ENCODE data around the gene COX15. TPM values are rescaled to one million over a fixed set of nuclear protein-coding genes. Genes with fewer than 3 reads are reported as not detected.

COX15 gene
- total RNA-seq, 1 experiment from 2014 or later, result 31.4 TPM

DNA sequence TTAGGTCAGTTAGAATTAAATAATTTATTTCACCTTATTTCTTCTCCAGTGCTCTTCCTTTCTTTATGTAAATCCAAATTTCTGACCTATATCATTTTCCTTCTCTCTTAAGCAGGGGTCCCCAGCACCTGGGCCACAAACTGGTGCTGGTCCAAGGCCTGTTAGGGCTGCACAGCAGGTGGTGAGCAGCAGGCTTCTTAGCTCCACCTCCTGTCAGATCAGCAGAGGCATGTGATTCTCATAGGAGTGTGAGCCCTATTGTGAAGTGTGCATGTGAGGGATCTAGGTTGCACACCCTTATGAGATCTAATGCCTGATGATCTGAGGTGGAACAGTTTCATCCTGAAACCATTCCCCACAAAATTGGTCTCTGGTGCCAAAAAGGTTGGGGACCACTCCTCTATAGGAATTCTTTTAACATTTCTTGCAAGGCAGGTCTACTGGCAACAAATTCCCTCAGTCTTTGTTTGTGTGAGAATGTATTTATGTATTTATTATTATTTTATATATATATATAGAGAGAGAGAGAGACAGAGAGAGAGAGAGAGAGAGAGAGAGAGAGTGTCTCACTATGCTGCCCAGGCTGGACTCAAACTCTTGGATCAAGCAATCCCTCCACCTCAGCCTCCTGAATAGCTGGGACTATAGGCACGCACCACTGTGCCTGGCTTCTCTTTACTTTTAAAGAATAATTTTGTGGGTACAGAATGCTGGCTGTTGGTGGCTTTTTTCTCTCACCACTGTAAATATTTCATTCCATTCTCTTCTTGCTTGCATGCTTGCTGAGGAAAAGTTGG, 46.2 kb upstream of the COX15 start:
- no peak for DNase-seq
- intact Hi-C loops (cut with micrococcal nuclease; ENCODE audit: unreplicated experiment), result no loop called here
- no peaks in the 10 kb centered on the region for H3K9me3 ChIP-seq (ENCODE audit: insufficient read depth, low read depth)
- no peaks in the 10 kb centered on the region for H3K27me3 ChIP-seq (ENCODE audit: insufficient read depth, low read depth)
- peak overlapping the region; percentile 53; the same call in 1 of the 2 replicates for H3K4me3 ChIP-seq
- H3K79me2 ChIP-seq (ENCODE audit: low read depth), result peaks cover 16% of the 10 kb centered on the region
- BruUV-seq (replicated peaks), result no TSS peak
- TF ChIP-seq, protein P1, sequence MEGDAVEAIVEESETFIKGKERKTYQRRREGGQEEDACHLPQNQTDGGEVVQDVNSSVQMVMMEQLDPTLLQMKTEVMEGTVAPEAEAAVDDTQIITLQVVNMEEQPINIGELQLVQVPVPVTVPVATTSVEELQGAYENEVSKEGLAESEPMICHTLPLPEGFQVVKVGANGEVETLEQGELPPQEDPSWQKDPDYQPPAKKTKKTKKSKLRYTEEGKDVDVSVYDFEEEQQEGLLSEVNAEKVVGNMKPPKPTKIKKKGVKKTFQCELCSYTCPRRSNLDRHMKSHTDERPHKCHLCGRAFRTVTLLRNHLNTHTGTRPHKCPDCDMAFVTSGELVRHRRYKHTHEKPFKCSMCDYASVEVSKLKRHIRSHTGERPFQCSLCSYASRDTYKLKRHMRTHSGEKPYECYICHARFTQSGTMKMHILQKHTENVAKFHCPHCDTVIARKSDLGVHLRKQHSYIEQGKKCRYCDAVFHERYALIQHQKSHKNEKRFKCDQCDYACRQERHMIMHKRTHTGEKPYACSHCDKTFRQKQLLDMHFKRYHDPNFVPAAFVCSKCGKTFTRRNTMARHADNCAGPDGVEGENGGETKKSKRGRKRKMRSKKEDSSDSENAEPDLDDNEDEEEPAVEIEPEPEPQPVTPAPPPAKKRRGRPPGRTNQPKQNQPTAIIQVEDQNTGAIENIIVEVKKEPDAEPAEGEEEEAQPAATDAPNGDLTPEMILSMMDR (conservative IDR thresholded peaks at IDR 0.05), result no peak
- TF ChIP-seq EZH2 (IDR thresholded peaks at IDR 0.05; ENCODE audit: low read depth), result no peak
- no peaks in the 10 kb centered on the region for H3K9me2 ChIP-seq (ENCODE audit: insufficient read depth)
- peaks cover 68% of the 10 kb centered on the region for H3K4me1 ChIP-seq (replicated peaks; ENCODE audit: insufficient read depth)
- no peaks in the 10 kb centered on the region for H4K20me1 ChIP-seq (ENCODE audit: insufficient read depth)
- peak overlapping the region; percentile 100 for H3K27ac ChIP-seq
- no peaks in the 10 kb centered on the region for H3K36me3 ChIP-seq (ENCODE audit: low read depth)
- POLR2A ChIA-PET (ENCODE audit: unreplicated experiment), result no interaction called here
- H3F3A ChIP-seq (ENCODE audit: insufficient read depth, low read depth), result peaks cover 51% of the 10 kb centered on the region
- peak overlapping the region; percentile 98 for H3K4me2 ChIP-seq
- H2AFZ ChIP-seq, result no peak overlapping the region
- CTCF ChIA-PET, result no interaction called here

DNA sequence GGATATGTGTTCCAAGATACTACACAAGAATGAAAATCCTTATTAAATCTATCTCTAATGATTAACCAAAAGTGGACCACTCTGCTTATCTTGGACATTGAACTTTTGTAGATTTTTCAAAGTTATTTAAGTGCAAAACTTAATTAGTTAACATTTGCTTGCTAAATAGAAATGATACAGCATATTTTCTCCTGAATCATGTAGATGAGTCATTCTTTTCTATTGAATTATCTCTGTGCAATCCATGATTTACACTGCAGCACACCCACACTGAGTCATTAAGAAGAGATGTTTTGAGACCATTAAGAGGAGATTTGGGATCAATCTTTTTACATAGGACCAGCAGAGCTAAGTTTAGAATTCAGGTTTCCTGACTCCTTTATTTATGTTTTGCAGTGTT, 43.9 kb upstream of the COX15 start:
- Histone ChIP-seq H3K27ac (peak overlapping the region; percentile 100), H3K79me2 (ENCODE audit: low read depth) (no peaks in the 10 kb centered on the region), H2AFZ (no peak overlapping the region), H3K4me3 (peak overlapping the region; percentile 15; the same call in 1 of the 2 replicates), H3K4me2 (peak overlapping the region; percentile 70), H3K27me3 (ENCODE audit: insufficient read depth, low read depth) (no peaks in the 10 kb centered on the region), H3K9me2 (ENCODE audit: insufficient read depth) (no peaks in the 10 kb centered on the region), H4K20me1 (ENCODE audit: insufficient read depth) (no peaks in the 10 kb centered on the region), H3K36me3 (ENCODE audit: low read depth) (no peaks in the 10 kb centered on the region), H3F3A (ENCODE audit: insufficient read depth, low read depth) (peaks cover 37% of the 10 kb centered on the region), H3K4me1 (replicated peaks; ENCODE audit: insufficient read depth) (peaks cover 52% of the 10 kb centered on the region), H3K9me3 (ENCODE audit: insufficient read depth, low read depth) (no peaks in the 10 kb centered on the region)
- CTCF ChIA-PET, result no interaction called here
- POLR2A ChIA-PET (ENCODE audit: unreplicated experiment), result no interaction called here
- intact Hi-C loops (cut with micrococcal nuclease; ENCODE audit: unreplicated experiment), result no loop called here
- BruUV-seq (replicated peaks), result no TSS peak
- DNase-seq, result peak in 1 of 2 experiments; percentile 84
- TF ChIP-seq EZH2 (IDR thresholded peaks at IDR 0.05; ENCODE audit: low read depth), result no peak
- TF ChIP-seq, protein P1 (conservative IDR thresholded peaks at IDR 0.05), result no peak

DNA sequence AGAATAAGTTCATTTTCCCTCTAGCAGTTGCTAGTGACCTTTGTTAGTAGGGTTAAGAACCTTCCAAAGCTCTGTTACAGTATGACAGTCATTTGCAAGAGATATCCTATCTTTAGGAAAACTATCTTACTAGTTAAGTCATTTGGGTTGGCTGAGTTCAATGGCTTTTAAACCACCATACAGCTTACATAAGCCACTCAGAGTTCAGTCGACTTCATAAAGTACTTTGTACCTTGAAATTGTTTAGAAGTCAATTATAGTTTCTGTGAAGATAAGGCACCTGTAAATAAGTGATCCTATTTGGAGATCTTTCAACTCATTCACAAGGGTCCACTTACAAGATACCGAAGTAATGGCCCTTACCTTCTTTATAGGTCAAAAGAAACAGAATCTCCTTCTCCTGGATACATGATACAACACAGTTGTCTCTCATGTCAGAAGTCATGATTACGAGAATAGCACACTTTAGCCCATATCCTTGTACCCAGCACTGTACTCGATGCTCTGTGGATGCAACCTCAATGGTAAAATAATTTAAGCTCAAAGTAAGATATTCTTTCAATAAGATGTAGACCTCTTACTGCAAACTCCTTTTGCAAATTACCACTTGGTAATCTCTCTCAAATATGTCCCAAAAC, 38.6 kb upstream of the COX15 start:
- Histone ChIP-seq H3K36me3 (ENCODE audit: low read depth) (no peaks in the 10 kb centered on the region), H3K4me1 (replicated peaks; ENCODE audit: insufficient read depth) (peaks cover 3% of the 10 kb centered on the region), H3K4me2 (no peak overlapping the region), H3K27ac (no peak overlapping the region), H3K9me3 (ENCODE audit: insufficient read depth, low read depth) (no peaks in the 10 kb centered on the region), H2AFZ (no peak overlapping the region), H3F3A (ENCODE audit: insufficient read depth, low read depth) (peaks cover 3% of the 10 kb centered on the region; the same call in 1 of the 2 replicates), H3K79me2 (ENCODE audit: low read depth) (no peaks in the 10 kb centered on the region), H3K9me2 (ENCODE audit: insufficient read depth) (no peaks in the 10 kb centered on the region), H4K20me1 (ENCODE audit: insufficient read depth) (no peaks in the 10 kb centered on the region), H3K27me3 (ENCODE audit: insufficient read depth, low read depth) (no peaks in the 10 kb centered on the region), H3K4me3 (no peak overlapping the region)
- no TSS peak for BruUV-seq (replicated peaks)
- no peak for TF ChIP-seq EZH2 (IDR thresholded peaks at IDR 0.05; ENCODE audit: low read depth)
- TF ChIP-seq, protein P1 (conservative IDR thresholded peaks at IDR 0.05), result no peak
- ChIA-PET CTCF (no interaction called here), POLR2A (ENCODE audit: unreplicated experiment) (no interaction called here)
- no peak for DNase-seq
- intact Hi-C loops (cut with micrococcal nuclease; ENCODE audit: unreplicated experiment), result no loop called here
